GM23338 (cell line): ENCODE data around the gene PACS1. TPM values are rescaled to one million over a fixed set of nuclear protein-coding genes. Genes with fewer than 3 reads are reported as not detected.

Source experiments
- ATAC-seq: fragments of 200-7000 bp; cut with Tn5 transposase; 3 replicates; pipeline ENCODE4 v1.9.1; 2020
- DNase-seq: peaks from one replicate; pipeline ENCODE4 v3.0.0-alpha.2; 2015; ENCODE audit warnings: low spot score
- H2AFZ ChIP-seq: fragments of 200-600 bp; sonication (generic); 2 replicates; pipeline ENCODE4 v1.8.0; 2016; ENCODE audit warnings: antibody characterized with exemption, mild to moderate bottlenecking, moderate library complexity
- H3F3A ChIP-seq: fragments of 200-600 bp; sonication (generic); replicated peaks from 2 replicates; pipeline ENCODE4 v1.8.0; 2017; ENCODE audit warnings: antibody characterized with exemption, mixed run types, low read depth
- H3K27ac ChIP-seq: fragments of 200-600 bp; sonication (generic); 2 replicates; pipeline ENCODE4 v1.6.1; 2016; ENCODE audit warnings: low read depth
- H3K27me3 ChIP-seq: fragments of 200-600 bp; sonication (generic); 2 replicates; pipeline ENCODE4 v1.8.0; 2016; ENCODE audit warnings: mild to moderate bottlenecking, mixed run types, moderate library complexity; ENCODE audit not compliant: insufficient read depth
- H3K36me3 ChIP-seq: fragments of 200-600 bp; sonication (generic); 2 replicates; pipeline ENCODE4 v1.8.0; 2016; ENCODE audit warnings: mild to moderate bottlenecking; ENCODE audit not compliant: insufficient read depth
- H3K4me1 ChIP-seq: fragments of 200-600 bp; sonication (generic); 2 replicates; pipeline ENCODE4 v1.8.0; 2016; ENCODE audit warnings: mild to moderate bottlenecking, moderate library complexity; ENCODE audit not compliant: insufficient read depth
- H3K4me2 ChIP-seq: fragments of 200-600 bp; sonication (generic); 2 replicates; pipeline ENCODE4 v1.7.1; 2017; ENCODE audit warnings: mixed run types
- H3K4me3 ChIP-seq: fragments of 200-600 bp; sonication (generic); 2 replicates; pipeline ENCODE4 v1.6.1; 2016; ENCODE audit warnings: mixed run types
- H3K79me2 ChIP-seq: fragments of 200-600 bp; sonication (generic); replicated peaks from 2 replicates; pipeline ENCODE4 v1.8.0; 2017; ENCODE audit warnings: mild to moderate bottlenecking; ENCODE audit not compliant: insufficient read depth
- H3K9me2 ChIP-seq: fragments of 200-600 bp; sonication (generic); 2 replicates; pipeline ENCODE4 v1.8.0; 2017; ENCODE audit not compliant: insufficient read depth
- H4K20me1 ChIP-seq: fragments of 200-600 bp; sonication (generic); replicated peaks from 2 replicates; pipeline ENCODE4 v1.8.0; 2017; ENCODE audit warnings: mild to moderate bottlenecking; ENCODE audit not compliant: insufficient read depth
- H3K27ac Mint-ChIP-seq: 2 replicates; pipeline ENCODE4 v1.8.0; 2020; ENCODE audit warnings: inconsistent platforms, mild to moderate bottlenecking, moderate library complexity, mixed read lengths
- H3K27me3 Mint-ChIP-seq: 3 replicates; pipeline ENCODE4 v1.8.0; 2022; ENCODE audit warnings: low read depth, mild to moderate bottlenecking, moderate library complexity, mixed read lengths, inconsistent platforms; ENCODE audit not compliant: insufficient read depth, poor library complexity
- H3K36me3 Mint-ChIP-seq: 3 replicates; pipeline ENCODE4 v1.8.0; 2021; ENCODE audit warnings: low read depth, mild to moderate bottlenecking, inconsistent platforms, moderate library complexity, mixed read lengths
- H3K4me1 Mint-ChIP-seq: 3 replicates; pipeline ENCODE4 v1.8.0; 2020; ENCODE audit warnings: mild to moderate bottlenecking, inconsistent platforms, mixed read lengths
- H3K4me3 Mint-ChIP-seq: 3 replicates; pipeline ENCODE4 v1.8.0; 2021; ENCODE audit warnings: moderate library complexity, mild to moderate bottlenecking, inconsistent platforms, mixed read lengths
- H3K9me3 Mint-ChIP-seq: 3 replicates; pipeline ENCODE4 v1.8.0; 2020; ENCODE audit warnings: moderate library complexity, mild to moderate bottlenecking, inconsistent platforms, mixed read lengths
- CTCF ChIP-seq, 2 experiments: fragments of 200-600 bp in 1 of 2; sonication (generic) in 1 of 2; conservative IDR thresholded peaks; 2 replicates each; pipeline versions ENCODE4 v1.5.1 to v1.6.1; 2016 to 2017; ENCODE audit warnings: antibody characterized with exemption in 2 of 2, low read depth in 2 of 2, mild to moderate bottlenecking in 2 of 2, moderate library complexity in 1 of 2
- POLR2AphosphoS5 ChIP-seq: IDR thresholded peaks from 2 replicates; pipeline ENCODE4 v1.6.1; 2016; ENCODE audit warnings: antibody characterized with exemption, low read depth
- STAT1 ChIP-seq: IDR thresholded peaks from one replicate; pipeline ENCODE4 v1.6.1; 2016; ENCODE audit warnings: antibody characterized with exemption; ENCODE audit not compliant: unreplicated experiment
- ZNF331 ChIP-seq: fragments of 250-450 bp; sonication (Bioruptor Pico); IDR thresholded peaks from 2 replicates; pipeline ENCODE4 v1.5.0; 2020; ENCODE audit warnings: low read depth, mild to moderate bottlenecking, moderate library complexity
- polyA plus RNA-seq: library from polyadenylated mRNA; unstranded; fragments of >200 nt; fragmentation: Nextera tagmentation; extraction: Ambion mirVana; gene quantifications from 2 replicates; pipeline ENCODE4 v1.2.1, GENCODE V29; 2016
- total RNA-seq: library from RNA; depleted of rRNA; stranded (reverse); fragments of >200 nt; shearing (Covaris generic); gene quantifications from 2 replicates; pipeline ENCODE4 v1.2.3, GENCODE V29; 2014
- TF ChIP-seq, protein P1 (sequence below): IDR thresholded peaks from one replicate; pipeline ENCODE4 v1.6.1; 2018; ENCODE audit warnings: antibody characterized with exemption; ENCODE audit not compliant: unreplicated experiment

The PACS1 gene
- total and polyA plus RNA-seq, 2 experiments from 2014 or later = 8.0 to 37.5 TPM

- TF ChIP-seq STAT1 (no peak), POLR2AphosphoS5 (no peak), CTCF (conservative IDR thresholded peaks at IDR 0.05; ENCODE audit: low read depth in 2 of 2) (no peak)
These were observed 26.8 kb upstream of the PACS1 start (continued) for GRCh38 chr11:66042996-66043906.

- H3K27me3 Mint-ChIP-seq = peaks cover 6% of the 10 kb centered on the region
- TF ChIP-seq, protein P1, sequence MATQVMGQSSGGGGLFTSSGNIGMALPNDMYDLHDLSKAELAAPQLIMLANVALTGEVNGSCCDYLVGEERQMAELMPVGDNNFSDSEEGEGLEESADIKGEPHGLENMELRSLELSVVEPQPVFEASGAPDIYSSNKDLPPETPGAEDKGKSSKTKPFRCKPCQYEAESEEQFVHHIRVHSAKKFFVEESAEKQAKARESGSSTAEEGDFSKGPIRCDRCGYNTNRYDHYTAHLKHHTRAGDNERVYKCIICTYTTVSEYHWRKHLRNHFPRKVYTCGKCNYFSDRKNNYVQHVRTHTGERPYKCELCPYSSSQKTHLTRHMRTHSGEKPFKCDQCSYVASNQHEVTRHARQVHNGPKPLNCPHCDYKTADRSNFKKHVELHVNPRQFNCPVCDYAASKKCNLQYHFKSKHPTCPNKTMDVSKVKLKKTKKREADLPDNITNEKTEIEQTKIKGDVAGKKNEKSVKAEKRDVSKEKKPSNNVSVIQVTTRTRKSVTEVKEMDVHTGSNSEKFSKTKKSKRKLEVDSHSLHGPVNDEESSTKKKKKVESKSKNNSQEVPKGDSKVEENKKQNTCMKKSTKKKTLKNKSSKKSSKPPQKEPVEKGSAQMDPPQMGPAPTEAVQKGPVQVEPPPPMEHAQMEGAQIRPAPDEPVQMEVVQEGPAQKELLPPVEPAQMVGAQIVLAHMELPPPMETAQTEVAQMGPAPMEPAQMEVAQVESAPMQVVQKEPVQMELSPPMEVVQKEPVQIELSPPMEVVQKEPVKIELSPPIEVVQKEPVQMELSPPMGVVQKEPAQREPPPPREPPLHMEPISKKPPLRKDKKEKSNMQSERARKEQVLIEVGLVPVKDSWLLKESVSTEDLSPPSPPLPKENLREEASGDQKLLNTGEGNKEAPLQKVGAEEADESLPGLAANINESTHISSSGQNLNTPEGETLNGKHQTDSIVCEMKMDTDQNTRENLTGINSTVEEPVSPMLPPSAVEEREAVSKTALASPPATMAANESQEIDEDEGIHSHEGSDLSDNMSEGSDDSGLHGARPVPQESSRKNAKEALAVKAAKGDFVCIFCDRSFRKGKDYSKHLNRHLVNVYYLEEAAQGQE = no peak
- no peak for TF ChIP-seq ZNF331 (CRISPR knock-in tag)
- H3K4me1 Mint-ChIP-seq = peaks cover 30% of the 10 kb centered on the region
- Histone ChIP-seq H3K27me3 (no peaks in the 10 kb centered on the region), H3K4me1 (peaks cover 7% of the 10 kb centered on the region; the same call in 1 of the 2 replicates), H3K4me3 (no peak overlapping the region), H3F3A (peaks cover 8% of the 10 kb centered on the region; the same call in 1 of the 2 replicates), H3K36me3 (no peaks in the 10 kb centered on the region), H3K4me2 (no peak overlapping the region), H3K79me2 (0 out of 2 replicates have a peak, but pooled peaks cover 4% of the 10 kb centered on the region), H4K20me1 (no peaks in the 10 kb centered on the region; the same call in none of the 2 replicates), H3K27ac (no peak overlapping the region), H2AFZ (no peak overlapping the region), H3K9me2 (no peaks in the 10 kb centered on the region)
- H3K36me3 Mint-ChIP-seq = peaks cover 24% of the 10 kb centered on the region
- DNase-seq = no peak
- no peaks in the 10 kb centered on the region; the same call in 2 of the 3 replicates for H3K9me3 Mint-ChIP-seq
- peak overlapping the region; percentile 76; the same call in 1 of the 2 replicates for H3K27ac Mint-ChIP-seq
- H3K4me3 Mint-ChIP-seq = no peak overlapping the region; the same call in 2 of the 3 replicates
- no peak for ATAC-seq
These were observed 25.3 kb upstream of the PACS1 start for GRCh38 chr11:66044757-66045156.
